B cell (primary cell): ENCODE results near the gene GFOD1. TPM values are rescaled to one million over a fixed set of nuclear protein-coding genes. Genes with fewer than 3 reads are reported as not detected.

Source experiments
- ATAC-seq: fragments of 200-7000 bp; cut with Tn5 transposase; one replicate; pipeline ENCODE4 v1.10.0; 2021; ENCODE audit warnings: low read depth, mild to moderate bottlenecking, moderate number of reproducible peaks, moderate library complexity
- CTCF ChIA-PET: fragments of 350-600 bp; sonication (Branson Sonifier 250); formaldehyde crosslinking; loops from one replicate; lab custom pipeline; 2021; ENCODE audit warnings: antibody characterized with exemption, inconsistent platforms; lab: Charles Lee
- POLR2A ChIA-PET: fragments of 350-600 bp; sonication (Branson Sonifier 250); formaldehyde crosslinking; loops from one replicate; lab custom pipeline; 2021; ENCODE audit warnings: antibody characterized with exemption; lab: Charles Lee
- DNase-seq: peaks from one replicate; pipeline ENCODE4 v3.0.0; 2013
- H2AFZ ChIP-seq: 2 replicates; pipeline ENCODE4 v1.6.1; 2012; ENCODE audit warnings: mild to moderate bottlenecking, low read depth, low read length; ENCODE audit not compliant: insufficient read depth, poor library complexity, severe bottlenecking
- H3K27ac ChIP-seq, 2 donors: 1 replicate in 1 of 2; 2 replicates in 1 of 2; pipeline ENCODE4 v1.5.1; 2012 to 2013; ENCODE audit warnings: low read length in 2 of 2, mild to moderate bottlenecking in 2 of 2, moderate library complexity in 1 of 2
- H3K27me3 ChIP-seq, 4 experiments: fragments of 200-600 bp in 1 of 4; sonication (generic) in 1 of 4; replicated peaks in 1 of 4; 1 replicate in 2 of 4; 2 replicates in 2 of 4; pipeline versions ENCODE4 v1.6.1 to v1.7.0; 2013 to 2016; ENCODE audit warnings: low read length in 3 of 4, mild to moderate bottlenecking in 2 of 4, mixed read lengths in 1 of 4, moderate library complexity in 1 of 4; ENCODE audit not compliant: insufficient read depth in 4 of 4, control insufficient read depth in 3 of 4; ENCODE audit errors: control extremely low read depth in 1 of 4
- H3K36me3 ChIP-seq, 2 experiments: replicated peaks in 1 of 2; 1 replicate in 1 of 2; 2 replicates in 1 of 2; pipeline versions ENCODE4 v1.6.1 to v1.7.1; 2013; ENCODE audit warnings: low read length in 1 of 2; ENCODE audit not compliant: insufficient read depth in 2 of 2, control insufficient read depth in 1 of 2; ENCODE audit errors: control extremely low read depth in 1 of 2, extremely low read depth in 1 of 2
- H3K4me1 ChIP-seq, 2 donors: fragments of 200-600 bp in 1 of 2; sonication (generic) in 1 of 2; 1 replicate in 1 of 2; 2 replicates in 1 of 2; pipeline versions ENCODE4 v1.5.1 to v1.6.1; 2013 to 2017; ENCODE audit warnings: low read length in 2 of 2; ENCODE audit not compliant: control insufficient read depth in 2 of 2, insufficient read depth in 2 of 2
- H3K4me2 ChIP-seq: replicated peaks from 2 replicates; pipeline ENCODE3; 2012; ENCODE audit warnings: mild to moderate bottlenecking, low read depth, low read length; ENCODE audit not compliant: poor library complexity, severe bottlenecking
- H3K4me3 ChIP-seq, 5 experiments: fragments of 200-600 bp in 1 of 5; sonication (generic) in 1 of 5; 1 replicate in 3 of 5; 2 replicates in 2 of 5; pipeline versions ENCODE4 v1.5.1 to v1.7.0; 2011 to 2016; ENCODE audit warnings: low read length in 4 of 5, mild to moderate bottlenecking in 4 of 5, low read depth in 2 of 5, control low read depth in 1 of 5, moderate library complexity in 1 of 5; ENCODE audit not compliant: insufficient read depth in 1 of 5; ENCODE audit errors: control extremely low read depth in 1 of 5, extremely low read depth in 1 of 5
- H3K79me2 ChIP-seq: fragments of 200-600 bp; sonication (generic); one replicate; pipeline ENCODE4 v1.6.0; 2016; ENCODE audit warnings: low read length; ENCODE audit not compliant: control insufficient read depth, insufficient read depth
- H3K9ac ChIP-seq: fragments of 200-600 bp; sonication (generic); 2 replicates; pipeline ENCODE4 v1.6.1; 2017; ENCODE audit warnings: mild to moderate bottlenecking, low read length, moderate library complexity
- H3K9me3 ChIP-seq, 3 donors: one replicate each; pipeline versions ENCODE4 v1.6.1 to v1.7.1; 2013; ENCODE audit warnings: low read length in 2 of 3; ENCODE audit not compliant: control insufficient read depth in 2 of 3, insufficient read depth in 1 of 3; ENCODE audit errors: control extremely low read depth in 1 of 3
- H4K20me1 ChIP-seq: 2 replicates; pipeline ENCODE4 v1.6.0; 2012; ENCODE audit warnings: mild to moderate bottlenecking, low read length; ENCODE audit not compliant: insufficient read depth, control insufficient read depth, poor library complexity, severe bottlenecking
- H3K27ac Mint-ChIP-seq: one replicate; pipeline ENCODE4 v1.8.0; 2021; ENCODE audit warnings: mixed read lengths
- H3K27me3 Mint-ChIP-seq: one replicate; pipeline ENCODE4 v1.8.0; 2021; ENCODE audit warnings: mixed read lengths
- H3K4me1 Mint-ChIP-seq: one replicate; pipeline ENCODE4 v1.8.0; 2021; ENCODE audit warnings: mixed read lengths
- H3K4me3 Mint-ChIP-seq: one replicate; pipeline ENCODE4 v1.8.0; 2021; ENCODE audit warnings: mixed read lengths
- H3K9me3 Mint-ChIP-seq: one replicate; pipeline ENCODE4 v1.8.0; 2022; ENCODE audit warnings: mixed read lengths; ENCODE audit not compliant: insufficient read depth
- EZH2 ChIP-seq: IDR thresholded peaks from 2 replicates; pipeline ENCODE4 v1.6.1; 2012; ENCODE audit warnings: borderline replicate concordance, low read depth, mild to moderate bottlenecking, moderate library complexity, low read length; ENCODE audit not compliant: insufficient read depth, poor library complexity, severe bottlenecking
- WGBS: methylation state at CpG from one replicate; pipeline ENCODE4 v1.1.5; 2013; ENCODE audit warnings: missing lambda C conversion rate; ENCODE audit not compliant: insufficient coverage; 5-methylcytosine and 5-hydroxymethylcytosine counted together
- intact Hi-C: fragments of 100-400 bp; cut with micrococcal nuclease; formaldehyde crosslinking; loops from one replicate; pipeline ENCODE4 v1.10.0; 2022
- polyA plus RNA-seq: library from polyadenylated mRNA; depleted of rRNA; stranded (reverse); fragments of >200 nt; gene quantifications from 2 replicates; pipeline ENCODE4 v1.2.3, GENCODE V29; 2012
- total RNA-seq, 2 donors: library from RNA; stranded (reverse); fragments of 120-200 nt in 1 of 2; gene quantifications; 1 replicate in 1 of 2; 2 replicates in 1 of 2; pipeline versions ENCODE4 v1.2.3 to v1.2.4, GENCODE V29; 2013 to 2022
- TF ChIP-seq, protein P1 (sequence below): fragments of 200-600 bp; IDR thresholded peaks from one replicate; pipeline ENCODE4 v1.8.0; 2022; ENCODE audit warnings: antibody characterized with exemption, mild to moderate bottlenecking

Gene GFOD1
- total and polyA plus RNA-seq, 2 donors (not counting 1 experiment from before 2014, with no cell fraction given) = 8.3 to 42.4 TPM

DNA sequence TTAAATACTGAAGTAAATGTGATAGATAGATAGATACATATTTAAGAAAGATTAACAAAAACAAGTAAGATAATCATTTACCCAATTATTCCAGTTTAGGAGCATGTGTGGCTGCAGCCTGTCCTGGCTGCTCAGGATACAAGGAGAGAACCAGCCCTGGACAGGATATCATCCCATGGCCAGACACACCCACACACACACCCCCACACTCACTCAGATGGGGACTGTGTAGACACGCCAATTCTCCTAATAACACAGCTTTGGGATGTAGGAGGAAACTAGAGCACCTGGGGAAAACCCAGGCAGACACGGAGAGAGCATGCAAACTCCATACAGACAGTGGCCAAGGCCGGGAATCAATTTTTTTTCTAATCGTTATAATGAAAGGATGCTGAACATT, 45.6 kb downstream of the GFOD1 start:
- H3K27ac ChIP-seq = no peak overlapping the region
- TF ChIP-seq, protein P1, sequence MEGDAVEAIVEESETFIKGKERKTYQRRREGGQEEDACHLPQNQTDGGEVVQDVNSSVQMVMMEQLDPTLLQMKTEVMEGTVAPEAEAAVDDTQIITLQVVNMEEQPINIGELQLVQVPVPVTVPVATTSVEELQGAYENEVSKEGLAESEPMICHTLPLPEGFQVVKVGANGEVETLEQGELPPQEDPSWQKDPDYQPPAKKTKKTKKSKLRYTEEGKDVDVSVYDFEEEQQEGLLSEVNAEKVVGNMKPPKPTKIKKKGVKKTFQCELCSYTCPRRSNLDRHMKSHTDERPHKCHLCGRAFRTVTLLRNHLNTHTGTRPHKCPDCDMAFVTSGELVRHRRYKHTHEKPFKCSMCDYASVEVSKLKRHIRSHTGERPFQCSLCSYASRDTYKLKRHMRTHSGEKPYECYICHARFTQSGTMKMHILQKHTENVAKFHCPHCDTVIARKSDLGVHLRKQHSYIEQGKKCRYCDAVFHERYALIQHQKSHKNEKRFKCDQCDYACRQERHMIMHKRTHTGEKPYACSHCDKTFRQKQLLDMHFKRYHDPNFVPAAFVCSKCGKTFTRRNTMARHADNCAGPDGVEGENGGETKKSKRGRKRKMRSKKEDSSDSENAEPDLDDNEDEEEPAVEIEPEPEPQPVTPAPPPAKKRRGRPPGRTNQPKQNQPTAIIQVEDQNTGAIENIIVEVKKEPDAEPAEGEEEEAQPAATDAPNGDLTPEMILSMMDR = no peak
- TF ChIP-seq EZH2 = no peak
- POLR2A ChIA-PET = no interaction called here
- no peak overlapping the region for H3K27ac Mint-ChIP-seq
- intact Hi-C loops = no loop called here
- H3K4me2 ChIP-seq = no peak overlapping the region
- H3K9ac ChIP-seq = no peak overlapping the region
- ATAC-seq = no peak
- H3K27me3 ChIP-seq = no peaks in the 10 kb centered on the region
- no peak overlapping the region for H3K4me3 ChIP-seq
- H3K9me3 ChIP-seq = no peaks in the 10 kb centered on the region
- no peak overlapping the region for H3K4me3 Mint-ChIP-seq
- H2AFZ ChIP-seq = no peak overlapping the region
- peaks cover 0 to 2% of the 10 kb centered on the region in 2 experiments for H3K36me3 ChIP-seq
- peaks cover 50% of the 10 kb centered on the region for H3K79me2 ChIP-seq
- no peak for DNase-seq
- peaks cover 0 to 10% of the 10 kb centered on the region in 2 donors for H3K4me1 ChIP-seq
- H4K20me1 ChIP-seq = peaks cover 4% of the 10 kb centered on the region
- H3K9me3 Mint-ChIP-seq = no peaks in the 10 kb centered on the region
- no peaks in the 10 kb centered on the region for H3K27me3 Mint-ChIP-seq
- CTCF ChIA-PET = interaction anchor here (1.1 kb wide), 1 partner anchor 13 kb away, joined by 4 read pairs; no protein-coding TSS in a partner anchor
- no CpG with 5 or more reads among the region's 4 CpGs for WGBS
- peaks cover 24% of the 10 kb centered on the region for H3K4me1 Mint-ChIP-seq

DNA sequence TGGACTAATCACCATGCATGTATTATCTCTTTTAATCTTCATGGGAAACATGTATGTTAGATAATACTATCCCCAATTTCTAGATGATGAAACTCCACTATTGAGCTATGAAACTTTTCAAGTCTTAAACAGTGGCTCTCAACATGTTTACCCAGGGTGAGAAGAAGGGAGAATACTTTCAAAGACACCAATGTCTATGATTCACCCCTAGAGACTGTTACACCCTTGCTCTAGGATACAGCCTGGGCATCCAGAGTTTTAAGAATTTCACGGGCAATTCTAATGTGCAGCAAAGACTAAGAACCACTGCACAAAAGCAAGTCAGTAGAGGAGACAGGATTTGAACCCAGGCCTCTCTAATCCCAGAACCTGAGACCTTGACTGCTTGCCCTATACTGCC, 47.8 kb downstream of the GFOD1 start:
- no peak for TF ChIP-seq EZH2
- TF ChIP-seq, protein P1 = no peak
- Histone ChIP-seq H3K4me1 (peaks cover 0 to 1% of the 10 kb centered on the region in 2 donors), H3K9me3 (no peaks in the 10 kb centered on the region), H3K79me2 (peaks cover 49% of the 10 kb centered on the region), H3K4me2 (no peak overlapping the region), H3K27ac (no peak overlapping the region), H3K27me3 (no peaks in the 10 kb centered on the region), H3K9ac (no peak overlapping the region), H2AFZ (no peak overlapping the region), H3K36me3 (no peaks in the 10 kb centered on the region), H3K4me3 (no peak overlapping the region), H4K20me1 (peaks cover 4% of the 10 kb centered on the region)
- CTCF ChIA-PET = interaction anchor here (1.1 kb wide), 1 partner anchor 14 kb away, joined by 4 read pairs; no protein-coding TSS in a partner anchor
- no peak for ATAC-seq
- Mint-ChIP-seq H3K4me1 (peaks cover 17% of the 10 kb centered on the region), H3K9me3 (no peaks in the 10 kb centered on the region), H3K4me3 (no peak overlapping the region), H3K27ac (no peak overlapping the region), H3K27me3 (no peaks in the 10 kb centered on the region)
- DNase-seq = no peak
- POLR2A ChIA-PET = no interaction called here
- WGBS = no CpG with 5 or more reads among the region's 1 CpG
- intact Hi-C loops = no loop called here
